HUES64 (cell line): ENCODE data around the gene IL17RC.

Experiments used
- H3K27ac ChIP-seq: 2 replicates; pipeline ENCODE4 v1.7.0; 2013; ENCODE audit warnings: low read depth, low read length, inconsistent platforms
- H3K27me3 ChIP-seq: 2 replicates; pipeline ENCODE4 v1.6.1; 2013; ENCODE audit warnings: mild to moderate bottlenecking, low read length; ENCODE audit not compliant: insufficient read depth
- H3K36me3 ChIP-seq: 2 replicates; pipeline ENCODE4 v1.6.1; 2013; ENCODE audit warnings: mild to moderate bottlenecking, low read length; ENCODE audit not compliant: insufficient read depth
- H3K4me1 ChIP-seq: 2 replicates; pipeline ENCODE4 v1.6.1; 2013; ENCODE audit warnings: mild to moderate bottlenecking, low read length, moderate library complexity; ENCODE audit not compliant: insufficient read depth
- H3K4me3 ChIP-seq: 2 replicates; pipeline ENCODE4 v1.5.1; 2013; ENCODE audit warnings: mild to moderate bottlenecking, low read length, moderate library complexity
- H3K9ac ChIP-seq: 2 replicates; pipeline ENCODE4 v1.6.1; 2013; ENCODE audit warnings: mild to moderate bottlenecking, low read depth, low read length
- H3K9me3 ChIP-seq: 2 replicates; pipeline ENCODE4 v1.6.1; 2013; ENCODE audit warnings: low read depth, low read length; ENCODE audit not compliant: insufficient read depth
- WGBS: fragments of 150-250, 120-280 bp; methylation state at CpG from one replicate; pipeline ENCODE4 v1.1.7; 2013; ENCODE audit warnings: missing lambda C conversion rate; 5-methylcytosine and 5-hydroxymethylcytosine counted together

Gene IL17RC

DNA sequence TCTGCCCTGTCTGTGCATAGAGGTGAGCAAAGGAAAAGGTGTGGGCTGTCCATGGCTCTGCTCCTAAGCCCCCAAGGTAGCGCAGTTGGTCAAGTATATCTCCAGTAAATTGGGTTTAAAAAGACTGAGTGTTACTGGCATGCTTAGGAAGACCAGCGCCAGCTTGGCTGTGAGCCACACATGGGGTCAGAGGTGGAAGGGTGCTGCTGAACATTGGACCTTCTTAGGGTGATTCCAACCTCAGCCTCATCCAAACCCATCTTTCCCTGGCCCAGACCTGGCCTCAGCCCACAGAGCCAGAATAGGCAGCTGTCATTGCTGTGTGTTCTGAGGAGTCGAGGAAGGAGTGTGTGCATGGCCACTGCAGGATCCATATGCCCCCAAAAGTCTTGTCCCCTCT is 8.6 kb upstream of the IL17RC start:
- Histone ChIP-seq H3K27me3 (no peaks in the 10 kb centered on the region), H3K9ac (no peak overlapping the region), H3K4me3 (no peak overlapping the region), H3K9me3 (no peaks in the 10 kb centered on the region), H3K27ac (no peak overlapping the region), H3K36me3 (no peaks in the 10 kb centered on the region), H3K4me1 (peaks cover 3% of the 10 kb centered on the region; the same call in 1 of the 2 replicates)
- WGBS, result 92% methylated on average over 3 of the region's 3 CpGs

DNA sequence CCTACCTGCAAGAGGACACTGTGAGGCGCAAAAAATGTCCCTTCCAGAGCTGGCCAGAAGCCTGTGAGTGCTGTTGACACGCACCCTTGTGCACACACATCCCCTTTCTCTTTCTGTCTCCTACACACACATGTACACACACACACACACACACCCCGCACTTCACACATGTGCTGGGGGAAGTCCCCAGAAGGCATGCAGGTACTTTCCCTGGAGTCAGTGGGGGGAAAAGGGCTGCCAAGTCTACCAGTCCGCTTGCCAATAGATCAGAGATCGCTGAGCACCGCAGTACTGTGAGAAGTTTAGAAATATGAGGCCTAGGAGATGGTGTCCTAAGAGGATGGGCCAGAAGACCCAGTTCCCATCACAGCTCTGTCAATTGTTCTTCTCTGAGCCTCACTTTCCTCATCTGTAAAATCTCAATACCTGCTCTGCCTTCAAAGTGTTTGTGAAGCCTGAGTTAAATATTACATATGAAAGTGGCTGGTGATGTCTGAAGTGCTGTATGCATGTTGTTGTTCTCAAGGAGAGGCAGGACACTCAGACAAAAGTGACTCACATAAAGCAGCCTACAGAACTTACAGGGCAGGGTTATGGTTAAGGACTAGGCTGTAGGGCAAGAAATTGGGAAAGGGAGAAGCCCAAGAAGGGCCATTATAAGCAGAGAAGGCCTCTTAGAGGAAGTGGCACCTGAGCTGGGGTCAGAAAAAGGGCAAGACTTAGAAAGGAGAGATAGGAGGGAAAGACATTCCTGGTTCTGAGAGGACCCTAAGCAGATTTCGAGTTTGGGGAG is 7.5 kb upstream of the IL17RC start:
- WGBS, result 92% methylated on average over 7 of the region's 7 CpGs
- H3K27me3 ChIP-seq, result peaks cover 3% of the 10 kb centered on the region; the same call in 1 of the 2 replicates
- H3K9me3 ChIP-seq, result no peaks in the 10 kb centered on the region
- H3K36me3 ChIP-seq, result no peaks in the 10 kb centered on the region
- no peak overlapping the region for H3K4me3 ChIP-seq
- no peak overlapping the region for H3K9ac ChIP-seq
- H3K4me1 ChIP-seq, result no peaks in the 10 kb centered on the region
- no peak overlapping the region for H3K27ac ChIP-seq

DNA sequence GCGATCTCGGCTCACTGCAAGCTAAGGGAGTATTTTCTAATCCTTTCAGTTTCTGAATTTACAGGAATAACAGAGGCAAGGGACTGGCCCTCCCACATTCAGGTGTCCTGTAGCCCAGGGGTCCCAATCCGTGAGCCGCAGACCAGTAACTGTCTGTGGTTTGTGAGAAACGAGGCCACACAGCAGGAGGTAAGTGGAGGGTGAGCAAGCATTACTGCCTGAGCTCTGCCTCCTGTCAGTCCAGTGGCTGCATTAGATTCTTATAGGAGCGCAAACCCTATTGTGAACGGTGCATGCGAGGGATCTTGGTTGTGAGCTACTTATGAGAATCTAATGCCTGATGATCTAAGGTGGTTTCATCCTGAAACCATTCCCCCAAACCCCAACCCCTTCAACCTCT is 5.0 kb upstream of the IL17RC start:
- 89% methylated on average over 8 of the region's 8 CpGs for WGBS
- no peak overlapping the region for H3K9ac ChIP-seq
- no peaks in the 10 kb centered on the region for H3K36me3 ChIP-seq
- peaks cover 6% of the 10 kb centered on the region; the same call in 1 of the 2 replicates for H3K4me1 ChIP-seq
- no peak overlapping the region for H3K4me3 ChIP-seq
- no peaks in the 10 kb centered on the region for H3K9me3 ChIP-seq
- peaks cover 18% of the 10 kb centered on the region for H3K27me3 ChIP-seq
- H3K27ac ChIP-seq, result no peak overlapping the region

DNA sequence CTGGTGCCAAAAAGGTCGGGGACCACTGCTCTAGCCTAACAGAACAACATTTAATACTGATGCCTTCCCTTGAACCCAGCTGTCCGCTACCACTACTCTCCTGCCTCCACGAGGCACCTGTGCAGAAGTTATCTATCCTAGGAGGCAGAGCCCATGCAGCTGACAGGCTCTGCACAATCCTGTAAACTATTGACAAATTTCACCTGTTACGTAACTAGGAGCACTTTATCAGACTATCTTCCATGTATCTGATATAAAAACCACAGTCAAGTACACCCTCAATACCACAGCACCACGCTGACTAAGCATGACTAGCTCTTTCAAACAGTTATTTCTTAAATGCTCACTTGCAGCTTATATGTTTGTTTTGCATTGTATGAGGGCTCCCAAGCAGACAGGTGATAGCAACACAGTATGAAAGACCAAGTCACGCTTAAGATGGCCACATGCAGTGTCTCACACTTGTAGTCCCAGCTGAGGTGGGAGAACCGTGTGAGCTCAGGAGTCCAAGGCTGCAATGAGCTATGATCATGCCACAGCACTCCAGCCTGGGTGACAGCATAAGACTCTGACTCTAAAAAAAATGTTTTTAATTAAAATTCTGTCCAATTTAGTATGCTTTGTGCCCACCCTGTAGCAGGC is 4.5 kb upstream of the IL17RC start:
- no peak overlapping the region for H3K9ac ChIP-seq
- peaks cover 6% of the 10 kb centered on the region; the same call in 1 of the 2 replicates for H3K4me1 ChIP-seq
- 96% methylated on average over 7 of the region's 7 CpGs for WGBS

DNA sequence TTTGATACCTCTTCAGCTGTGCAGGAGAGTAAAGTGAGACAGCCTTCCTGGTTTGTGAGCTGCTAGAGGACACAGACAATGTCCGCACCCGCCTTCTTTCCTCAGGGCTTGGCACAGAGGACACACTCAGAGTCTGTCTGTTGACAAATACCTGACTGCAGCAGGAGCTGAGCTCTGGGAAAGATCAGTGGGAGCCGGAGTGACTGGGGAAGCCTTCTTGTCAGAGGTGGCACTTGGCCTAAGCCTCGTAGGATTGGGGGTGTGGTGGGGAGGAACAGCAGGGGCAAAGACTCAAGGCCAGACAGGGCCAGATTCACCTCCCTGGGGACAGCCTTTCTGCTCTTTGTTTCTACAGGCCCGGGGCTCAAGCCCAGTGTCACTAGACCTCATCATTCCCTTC is 3.3 kb upstream of the IL17RC start:
- WGBS, result 81% methylated on average over 5 of the region's 5 CpGs
- no peaks in the 10 kb centered on the region for H3K36me3 ChIP-seq
- no peak overlapping the region for H3K27ac ChIP-seq
- no peak overlapping the region for H3K4me3 ChIP-seq
- H3K9ac ChIP-seq, result no peak overlapping the region
- H3K27me3 ChIP-seq, result peaks cover 18% of the 10 kb centered on the region
- H3K9me3 ChIP-seq, result no peaks in the 10 kb centered on the region
- peaks cover 6% of the 10 kb centered on the region; the same call in 1 of the 2 replicates for H3K4me1 ChIP-seq

More for the DNA sequence above, 4.5 kb upstream of the IL17RC start:
- peaks cover 18% of the 10 kb centered on the region for H3K27me3 ChIP-seq
- H3K36me3 ChIP-seq, result no peaks in the 10 kb centered on the region
- H3K27ac ChIP-seq, result no peak overlapping the region
- H3K9me3 ChIP-seq, result no peaks in the 10 kb centered on the region
- no peak overlapping the region for H3K4me3 ChIP-seq

DNA sequence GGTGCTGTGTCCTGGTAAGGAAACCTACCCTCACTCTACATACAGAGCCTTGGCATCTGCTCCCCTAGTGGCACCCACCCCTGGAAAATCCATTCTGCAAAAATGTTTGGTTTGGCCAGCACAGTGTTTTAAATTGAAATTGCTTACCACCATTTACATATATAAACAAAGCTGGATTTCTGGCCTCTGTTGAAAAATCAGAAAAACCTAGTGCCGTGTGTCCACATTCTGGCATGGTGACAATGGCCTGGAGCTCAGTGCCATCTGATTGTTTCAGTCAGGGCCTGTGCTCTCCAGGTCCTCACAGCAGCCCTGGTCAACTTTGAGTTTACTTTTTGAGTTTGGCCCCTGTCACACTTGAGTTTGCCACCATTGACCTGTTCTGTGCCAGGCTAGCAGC is 2.9 kb upstream of the IL17RC start:
- 89% methylated on average over 1 of the region's 1 CpG for WGBS
- H3K9me3 ChIP-seq, result no peaks in the 10 kb centered on the region
- H3K4me3 ChIP-seq, result no peak overlapping the region
- peaks cover 18% of the 10 kb centered on the region for H3K27me3 ChIP-seq
- no peak overlapping the region for H3K27ac ChIP-seq
- H3K4me1 ChIP-seq, result peaks cover 6% of the 10 kb centered on the region; the same call in 1 of the 2 replicates
- no peaks in the 10 kb centered on the region for H3K36me3 ChIP-seq
- H3K9ac ChIP-seq, result no peak overlapping the region

DNA sequence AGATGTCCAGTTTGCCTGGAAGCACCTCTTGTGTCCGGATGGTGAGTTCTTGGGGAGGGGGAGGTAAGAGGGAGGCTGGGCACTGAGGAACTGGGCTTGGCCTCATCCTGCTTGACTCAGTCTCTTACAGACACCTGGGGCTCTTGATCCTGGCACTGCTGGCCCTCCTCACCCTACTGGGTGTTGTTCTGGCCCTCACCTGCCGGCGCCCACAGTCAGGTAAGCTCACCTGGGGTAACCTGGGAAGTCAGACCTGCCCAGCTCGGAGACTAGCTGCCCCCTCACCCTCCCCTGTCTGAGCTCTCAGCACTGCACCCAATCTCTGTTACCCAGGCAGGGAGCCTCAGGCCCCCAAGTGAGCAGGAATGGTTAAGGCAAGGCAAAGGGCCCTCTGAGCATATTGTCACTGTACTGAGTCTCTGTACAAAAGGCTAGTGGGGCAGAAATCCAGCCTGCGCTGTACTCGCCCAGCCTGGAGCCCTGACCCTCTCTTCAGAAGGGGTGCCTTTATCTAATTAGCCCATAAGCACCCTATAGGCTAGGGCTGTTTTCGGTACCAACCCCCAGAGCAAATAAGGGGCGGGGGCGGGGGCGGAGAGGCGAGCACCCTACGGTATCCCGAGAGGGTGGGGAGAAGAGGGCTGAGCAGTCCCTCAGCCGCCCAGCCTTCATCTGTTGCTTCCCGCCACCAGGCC is 2.2 kb upstream of the IL17RC start:
- WGBS, result 28% methylated on average over 15 of the region's 15 CpGs
- Histone ChIP-seq H3K27me3 (peaks cover 18% of the 10 kb centered on the region), H3K9me3 (no peaks in the 10 kb centered on the region), H3K4me3 (peak overlapping the region; percentile 63), H3K9ac (peak overlapping the region; percentile 78), H3K27ac (no peak overlapping the region), H3K4me1 (peaks cover 6% of the 10 kb centered on the region; the same call in 1 of the 2 replicates), H3K36me3 (no peaks in the 10 kb centered on the region)

DNA sequence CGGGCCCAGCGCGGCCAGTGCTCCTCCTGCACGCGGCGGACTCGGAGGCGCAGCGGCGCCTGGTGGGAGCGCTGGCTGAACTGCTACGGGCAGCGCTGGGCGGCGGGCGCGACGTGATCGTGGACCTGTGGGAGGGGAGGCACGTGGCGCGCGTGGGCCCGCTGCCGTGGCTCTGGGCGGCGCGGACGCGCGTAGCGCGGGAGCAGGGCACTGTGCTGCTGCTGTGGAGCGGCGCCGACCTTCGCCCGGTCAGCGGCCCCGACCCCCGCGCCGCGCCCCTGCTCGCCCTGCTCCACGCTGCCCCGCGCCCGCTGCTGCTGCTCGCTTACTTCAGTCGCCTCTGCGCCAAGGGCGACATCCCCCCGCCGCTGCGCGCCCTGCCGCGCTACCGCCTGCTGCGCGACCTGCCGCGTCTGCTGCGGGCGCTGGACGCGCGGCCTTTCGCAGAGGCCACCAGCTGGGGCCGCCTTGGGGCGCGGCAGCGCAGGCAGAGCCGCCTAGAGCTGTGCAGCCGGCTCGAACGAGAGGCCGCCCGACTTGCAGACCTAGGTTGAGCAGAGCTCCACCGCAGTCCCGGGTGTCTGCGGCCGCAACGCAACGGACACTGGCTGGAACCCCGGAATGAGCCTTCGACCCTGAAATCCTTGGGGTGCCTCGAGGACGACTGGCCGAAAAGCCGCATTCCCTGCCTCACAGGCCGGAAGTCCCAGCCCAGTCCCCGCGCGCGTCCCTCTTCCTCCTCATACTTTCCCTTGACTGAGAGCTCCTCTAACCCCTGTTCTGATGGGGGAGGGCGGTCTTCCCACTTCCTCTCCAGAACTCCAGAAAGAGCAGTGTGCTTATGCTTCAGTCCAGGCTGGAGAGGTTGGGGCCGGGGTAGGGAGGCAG is 1.4 kb upstream of the IL17RC start:
- Histone ChIP-seq H3K4me3 (peak overlapping the region; percentile 63), H3K27me3 (peaks cover 18% of the 10 kb centered on the region), H3K36me3 (no peaks in the 10 kb centered on the region), H3K4me1 (peaks cover 6% of the 10 kb centered on the region; the same call in 1 of the 2 replicates), H3K9me3 (no peaks in the 10 kb centered on the region), H3K9ac (peak overlapping the region; percentile 78), H3K27ac (no peak overlapping the region)
- under 1% methylated on average over 98 of the region's 99 CpGs for WGBS

DNA sequence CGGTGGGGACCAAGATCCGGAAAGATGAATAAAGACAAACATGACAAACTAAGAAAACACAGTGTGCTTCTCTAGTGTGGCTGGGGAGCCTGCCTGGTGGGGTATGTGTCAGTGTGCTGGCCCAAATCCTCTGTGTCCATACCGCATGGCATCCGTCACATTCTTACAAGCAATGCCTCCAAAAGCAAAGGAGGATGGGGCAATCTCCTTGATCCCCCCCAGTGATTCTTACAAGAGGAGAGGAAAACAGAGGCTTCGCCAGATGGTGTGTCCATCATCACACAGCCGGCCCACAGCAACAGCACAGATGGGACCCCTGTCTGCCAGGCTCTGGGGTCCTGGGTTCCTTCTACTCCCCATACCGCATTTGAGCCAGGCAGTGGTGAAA is 558 bp upstream of the IL17RC start:
- peak overlapping the region; percentile 38 for H3K4me3 ChIP-seq
- H3K9me3 ChIP-seq, result no peaks in the 10 kb centered on the region
- H3K27me3 ChIP-seq, result peaks cover 18% of the 10 kb centered on the region
- no peaks in the 10 kb centered on the region for H3K36me3 ChIP-seq
- H3K27ac ChIP-seq, result peak overlapping the region; percentile 23; the same call in 1 of the 2 replicates
- peaks cover 6% of the 10 kb centered on the region; the same call in 1 of the 2 replicates for H3K4me1 ChIP-seq
- WGBS, result 71% methylated on average over 5 of the region's 7 CpGs
- no peak overlapping the region for H3K9ac ChIP-seq

DNA sequence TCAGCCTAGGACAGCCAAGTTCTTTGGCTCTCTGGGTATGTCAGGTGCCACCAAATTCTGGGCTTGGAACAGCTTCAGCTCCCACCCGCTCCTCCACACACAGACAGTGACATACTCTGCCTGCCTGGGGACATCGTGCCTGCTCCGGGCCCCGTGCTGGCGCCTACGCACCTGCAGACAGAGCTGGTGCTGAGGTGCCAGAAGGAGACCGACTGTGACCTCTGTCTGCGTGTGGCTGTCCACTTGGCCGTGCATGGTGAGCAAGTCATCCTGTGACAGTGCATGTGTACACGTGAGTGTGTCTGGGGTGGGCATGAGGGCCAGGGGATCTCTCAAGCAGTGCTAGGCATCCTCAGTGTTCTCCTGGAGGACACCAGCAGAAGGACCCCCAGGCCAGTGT is 922 bp downstream of the IL17RC start:
- H3K27me3 ChIP-seq, result peaks cover 18% of the 10 kb centered on the region
- no peaks in the 10 kb centered on the region for H3K36me3 ChIP-seq
- H3K27ac ChIP-seq, result no peak overlapping the region
- no peak overlapping the region for H3K9ac ChIP-seq
- no peaks in the 10 kb centered on the region for H3K9me3 ChIP-seq
- H3K4me3 ChIP-seq, result no peak overlapping the region
- peaks cover 6% of the 10 kb centered on the region; the same call in 1 of the 2 replicates for H3K4me1 ChIP-seq
- 95% methylated on average over 10 of the region's 10 CpGs for WGBS
